Immature natural killer cell (primary cell): ENCODE data around the gene TBC1D19. TPM values are rescaled to one million over a fixed set of nuclear protein-coding genes. Genes with fewer than 3 reads are reported as not detected.
"Not testable (repeated sequence)": the region's sequence is repeated elsewhere in the genome, so short reads cannot be mapped to it uniquely, and the experiment has no call there.

Source experiments
- DNase-seq, 3 donors: peaks; one replicate each; pipeline ENCODE4 v3.0.0; 2022; ENCODE audit warnings: mixed read lengths in 1 of 3
- H3K27ac Mint-ChIP-seq, 6 donors: one replicate each; pipeline ENCODE4 v1.8.0; 2020; ENCODE audit warnings: mixed read lengths in 6 of 6, mild to moderate bottlenecking in 5 of 6, inconsistent platforms in 4 of 6, moderate library complexity in 3 of 6
- H3K27me3 Mint-ChIP-seq, 3 donors: one replicate each; pipeline ENCODE4 v1.8.0; 2020 to 2021; ENCODE audit warnings: low read depth in 3 of 3, mild to moderate bottlenecking in 3 of 3, mixed read lengths in 3 of 3, moderate library complexity in 3 of 3, inconsistent platforms in 1 of 3
- H3K36me3 Mint-ChIP-seq, 3 donors: one replicate each; pipeline ENCODE4 v1.8.0; 2020; ENCODE audit warnings: mixed read lengths in 3 of 3, inconsistent platforms in 2 of 3, mild to moderate bottlenecking in 2 of 3
- H3K4me1 Mint-ChIP-seq, 2 donors: one replicate each; pipeline ENCODE4 v1.8.0; 2020; ENCODE audit warnings: inconsistent platforms in 2 of 2, mild to moderate bottlenecking in 2 of 2, mixed read lengths in 2 of 2, moderate library complexity in 1 of 2
- H3K4me3 Mint-ChIP-seq, 5 donors: one replicate each; pipeline ENCODE4 v1.8.0; 2020; ENCODE audit warnings: mild to moderate bottlenecking in 5 of 5, mixed read lengths in 5 of 5, inconsistent platforms in 3 of 5, moderate library complexity in 3 of 5
- H3K9me3 Mint-ChIP-seq, 6 donors: one replicate each; pipeline ENCODE4 v1.8.0; 2020; ENCODE audit warnings: mild to moderate bottlenecking in 6 of 6, mixed read lengths in 6 of 6, inconsistent platforms in 4 of 6, moderate library complexity in 3 of 6
- polyA plus RNA-seq, 3 donors: library from polyadenylated mRNA; unstranded; fragments of 300-500 nt; fragmentation: Illumina TruSeq; gene quantifications; one replicate each; pipeline ENCODE4 v1.2.3, GENCODE V29; 2021

The TBC1D19 gene
- polyA plus RNA-seq, 3 donors from 2014 or later, result 2.8 to 7.4 (median 7.2) TPM

- H3K27ac Mint-ChIP-seq, result no peak overlapping the region
- H3K4me3 Mint-ChIP-seq, result no peak overlapping the region
- H3K9me3 Mint-ChIP-seq, result no peaks in the 10 kb centered on the region
- DNase-seq, result no peak
- H3K27me3 Mint-ChIP-seq, result peaks cover 8 to 15% (median 9%) of the 10 kb centered on the region in 3 donors
- no peaks in the 10 kb centered on the region for H3K36me3 Mint-ChIP-seq
- peaks cover 11 to 17% of the 10 kb centered on the region in 2 donors for H3K4me1 Mint-ChIP-seq
These were observed 4.7 kb upstream of the TBC1D19 start for GRCh38 chr4:26579169-26579568.

GRCh38 chr4:26581341-26581740, 2.5 kb upstream of the TBC1D19 start:
- DNase-seq, H3K27ac Mint-ChIP-seq, H3K4me3 Mint-ChIP-seq, H3K36me3 Mint-ChIP-seq, H3K9me3 Mint-ChIP-seq: not testable (repeated sequence)
- Mint-ChIP-seq H3K27me3 (peaks cover 11 to 14% (median 11%) of the 10 kb centered on the region in 3 donors), H3K4me1 (peaks cover 26 to 39% of the 10 kb centered on the region in 2 donors)

- no peak for DNase-seq
- H3K4me3 Mint-ChIP-seq, result peak overlapping the region; percentile 95 to 99 (median 98)
- H3K27ac Mint-ChIP-seq, result peak overlapping the region; percentile 92 to 100 (median 98)
- peaks cover 0 to 3% (median 0%) of the 10 kb centered on the region in 3 donors for H3K36me3 Mint-ChIP-seq
- peaks cover 27 to 43% of the 10 kb centered on the region in 2 donors for H3K4me1 Mint-ChIP-seq
- H3K27me3 Mint-ChIP-seq, result peaks cover 11 to 12% (median 12%) of the 10 kb centered on the region in 3 donors
- H3K9me3 Mint-ChIP-seq, result no peaks in the 10 kb centered on the region
These were observed 383 bp upstream of the TBC1D19 start for GRCh38 chr4:26583538-26583864.

GRCh38 chr4:26584725-26585124, 841 bp downstream of the TBC1D19 start:
- H3K4me1 Mint-ChIP-seq, result peaks cover 27 to 43% of the 10 kb centered on the region in 2 donors
- no peak for DNase-seq
- H3K27ac Mint-ChIP-seq, result peak overlapping the region; percentile 92 to 100 (median 98)
- peaks cover 0 to 6% (median 0%) of the 10 kb centered on the region in 3 donors for H3K36me3 Mint-ChIP-seq
- peak overlapping the region; percentile 95 to 99 (median 98) for H3K4me3 Mint-ChIP-seq
- no peaks in the 10 kb centered on the region for H3K9me3 Mint-ChIP-seq
- peaks cover 11 to 12% (median 12%) of the 10 kb centered on the region in 3 donors for H3K27me3 Mint-ChIP-seq

GRCh38 chr4:26589705-26590104, 5.8 kb downstream of the TBC1D19 start:
- no peak overlapping the region for H3K4me3 Mint-ChIP-seq

GRCh38 chr4:26590639-26591038, 6.8 kb downstream of the TBC1D19 start:
- no peak for DNase-seq

More at GRCh38 chr4:26589705-26590104, 5.8 kb downstream of the TBC1D19 start:
- Mint-ChIP-seq H3K27ac (peak overlapping the region in 1 of 6 donors; percentile 32), H3K36me3 (peaks cover 0 to 16% (median 3%) of the 10 kb centered on the region in 3 donors), H3K9me3 (peaks cover 0 to 4% (median 0%) of the 10 kb centered on the region in 6 donors), H3K27me3 (peaks cover 0 to 1% (median 0%) of the 10 kb centered on the region in 3 donors), H3K4me1 (peaks cover 15 to 21% of the 10 kb centered on the region in 2 donors)
- DNase-seq, result no peak

GRCh38 chr4:26593557-26593956, 9.7 kb downstream of the TBC1D19 start:
- peaks cover 0 to 13% (median 3%) of the 10 kb centered on the region in 3 donors for H3K36me3 Mint-ChIP-seq
- not testable (repeated sequence) for H3K9me3 Mint-ChIP-seq

More at GRCh38 chr4:26590639-26591038, 6.8 kb downstream of the TBC1D19 start:
- Mint-ChIP-seq H3K9me3 (peaks cover 0 to 4% (median 0%) of the 10 kb centered on the region in 6 donors), H3K36me3 (peaks cover 0 to 16% (median 3%) of the 10 kb centered on the region in 3 donors), H3K4me1 (peaks cover 7 to 18% of the 10 kb centered on the region in 2 donors), H3K4me3 (no peak overlapping the region), H3K27ac (no peak overlapping the region), H3K27me3 (peaks cover 0 to 1% (median 0%) of the 10 kb centered on the region in 3 donors)

GRCh38 chr4:26594371-26594770, 10.5 kb downstream of the TBC1D19 start:
- Mint-ChIP-seq H3K27me3 (no peaks in the 10 kb centered on the region), H3K27ac (peak overlapping the region in 1 of 6 donors; percentile 37), H3K4me3 (no peak overlapping the region), H3K9me3 (peaks cover 0 to 4% (median 0%) of the 10 kb centered on the region in 6 donors), H3K36me3 (peaks cover 0 to 14% (median 3%) of the 10 kb centered on the region in 3 donors), H3K4me1 (peaks cover 4 to 6% of the 10 kb centered on the region in 2 donors)
- DNase-seq, result no peak

More at GRCh38 chr4:26593557-26593956, 9.7 kb downstream of the TBC1D19 start:
- H3K4me1 Mint-ChIP-seq, H3K4me3 Mint-ChIP-seq, H3K27ac Mint-ChIP-seq, H3K27me3 Mint-ChIP-seq, DNase-seq: not testable (repeated sequence)

- H3K36me3 Mint-ChIP-seq, result peaks cover 0 to 14% (median 3%) of the 10 kb centered on the region in 3 donors
- no peaks in the 10 kb centered on the region for H3K27me3 Mint-ChIP-seq
- H3K4me1 Mint-ChIP-seq, result peaks cover 4 to 6% of the 10 kb centered on the region in 2 donors
- DNase-seq, result no peak
- H3K27ac Mint-ChIP-seq, result peak overlapping the region in 1 of 6 donors; percentile 37
- peaks cover 0 to 4% (median 0%) of the 10 kb centered on the region in 6 donors for H3K9me3 Mint-ChIP-seq
- no peak overlapping the region for H3K4me3 Mint-ChIP-seq
These were observed 10.9 kb downstream of the TBC1D19 start for GRCh38 chr4:26594778-26595177.

- Mint-ChIP-seq H3K36me3 (peaks cover 0 to 4% (median 4%) of the 10 kb centered on the region in 3 donors), H3K9me3 (peaks cover 0 to 8% (median 0%) of the 10 kb centered on the region in 6 donors), H3K4me3 (no peak overlapping the region), H3K4me1 (peaks cover 6% of the 10 kb centered on the region in 2 donors), H3K27ac (no peak overlapping the region), H3K27me3 (no peaks in the 10 kb centered on the region)
- DNase-seq, result no peak
These were observed 13.0 kb downstream of the TBC1D19 start for GRCh38 chr4:26596843-26597242.

GRCh38 chr4:26601204-26601603, 17.3 kb downstream of the TBC1D19 start:
- no peak overlapping the region for H3K4me3 Mint-ChIP-seq
- no peak for DNase-seq
- H3K27ac Mint-ChIP-seq, result no peak overlapping the region
- H3K9me3 Mint-ChIP-seq, result peaks cover 0 to 3% (median 0%) of the 10 kb centered on the region in 6 donors
- peaks cover 0 to 4% (median 4%) of the 10 kb centered on the region in 3 donors for H3K36me3 Mint-ChIP-seq
- peaks cover 2 to 6% of the 10 kb centered on the region in 2 donors for H3K4me1 Mint-ChIP-seq
- no peaks in the 10 kb centered on the region for H3K27me3 Mint-ChIP-seq

- no peak for DNase-seq
- no peak overlapping the region for H3K4me3 Mint-ChIP-seq
- H3K27ac Mint-ChIP-seq, result peak overlapping the region in 1 of 6 donors; percentile 55
- no peaks in the 10 kb centered on the region for H3K36me3 Mint-ChIP-seq
- H3K27me3 Mint-ChIP-seq, result no peaks in the 10 kb centered on the region
- H3K9me3 Mint-ChIP-seq, result no peaks in the 10 kb centered on the region
- peaks cover 34 to 49% of the 10 kb centered on the region in 2 donors for H3K4me1 Mint-ChIP-seq
These were observed 23.9 kb downstream of the TBC1D19 start for GRCh38 chr4:26607776-26608175.

- peak; percentile 10 to 33 (median 30) for DNase-seq
These were observed 25.5 kb downstream of the TBC1D19 start for GRCh38 chr4:26609391-26609790.

GRCh38 chr4:26609868-26610267, 26.0 kb downstream of the TBC1D19 start:
- H3K4me1 Mint-ChIP-seq, result peaks cover 43 to 56% of the 10 kb centered on the region in 2 donors
- peak; percentile 3 to 12 (median 10) for DNase-seq
- no peaks in the 10 kb centered on the region for H3K36me3 Mint-ChIP-seq

More at GRCh38 chr4:26609391-26609790, 25.5 kb downstream of the TBC1D19 start:
- peak overlapping the region; percentile 36 to 76 (median 64) for H3K27ac Mint-ChIP-seq
- no peaks in the 10 kb centered on the region for H3K36me3 Mint-ChIP-seq
- peak overlapping the region; percentile 49 to 76 (median 61) for H3K4me3 Mint-ChIP-seq
- H3K9me3 Mint-ChIP-seq, result no peaks in the 10 kb centered on the region
- H3K27me3 Mint-ChIP-seq, result no peaks in the 10 kb centered on the region
- peaks cover 43 to 56% of the 10 kb centered on the region in 2 donors for H3K4me1 Mint-ChIP-seq

More at GRCh38 chr4:26609868-26610267, 26.0 kb downstream of the TBC1D19 start:
- peak overlapping the region; percentile 36 to 76 (median 64) for H3K27ac Mint-ChIP-seq
- H3K27me3 Mint-ChIP-seq, result no peaks in the 10 kb centered on the region
- peak overlapping the region; percentile 49 to 76 (median 61) for H3K4me3 Mint-ChIP-seq
- no peaks in the 10 kb centered on the region for H3K9me3 Mint-ChIP-seq
